Retinal pigment epithelial cell (primary cell): ENCODE results near the gene RUSF1.
"Not testable (repeated sequence)": the region's sequence is repeated elsewhere in the genome, so short reads cannot be mapped to it uniquely, and the experiment has no call there.

Source experiments
- DNase-seq: peaks from one replicate; pipeline ENCODE4 v3.0.0-alpha.2; 2010; ENCODE audit warnings: low read depth
- H3K4me3 ChIP-seq: 2 replicates; pipeline ENCODE4 v1.5.1; 2011; ENCODE audit warnings: mild to moderate bottlenecking, low read length, control low read depth, moderate library complexity
- CTCF ChIP-seq: conservative IDR thresholded peaks from 2 replicates; pipeline ENCODE4 v1.5.1; 2011; ENCODE audit warnings: low read depth, low read length, control low read depth, inconsistent platforms

Gene RUSF1

GRCh38 chr16:31513884-31514283 lies 5.7 kb upstream of the RUSF1 start:
- H3K4me3 ChIP-seq = no peak overlapping the region
- no peak for DNase-seq
- no peak for TF ChIP-seq CTCF

GRCh38 chr16:31513126-31513525 lies 4.9 kb upstream of the RUSF1 start:
- DNase-seq = peak; percentile 39
- TF ChIP-seq CTCF = no peak
- H3K4me3 ChIP-seq = no peak overlapping the region

GRCh38 chr16:31508706-31509195 lies 560 bp upstream of the RUSF1 start:
- TF ChIP-seq CTCF = no peak
- DNase-seq = no peak
- peak overlapping the region; percentile 94 for H3K4me3 ChIP-seq

DNA sequence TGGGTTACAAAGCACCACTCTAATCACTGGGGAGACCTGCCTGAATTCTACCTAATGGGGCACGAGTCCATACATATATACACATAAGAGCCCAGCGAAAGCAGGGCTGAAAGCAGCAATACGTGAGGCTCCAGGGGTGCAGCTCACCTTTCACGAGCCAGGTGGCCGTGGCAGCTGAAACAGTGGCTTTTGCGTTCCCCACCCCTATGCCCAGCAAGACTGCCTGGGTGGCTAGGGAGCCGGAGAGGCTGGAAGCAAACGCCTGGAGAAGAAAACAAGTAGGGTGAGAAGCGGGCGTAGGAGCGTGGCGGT lies 618 bp downstream of the RUSF1 start:
- DNase-seq = no peak
- peak overlapping the region; percentile 94 for H3K4me3 ChIP-seq
- TF ChIP-seq CTCF = no peak

DNA sequence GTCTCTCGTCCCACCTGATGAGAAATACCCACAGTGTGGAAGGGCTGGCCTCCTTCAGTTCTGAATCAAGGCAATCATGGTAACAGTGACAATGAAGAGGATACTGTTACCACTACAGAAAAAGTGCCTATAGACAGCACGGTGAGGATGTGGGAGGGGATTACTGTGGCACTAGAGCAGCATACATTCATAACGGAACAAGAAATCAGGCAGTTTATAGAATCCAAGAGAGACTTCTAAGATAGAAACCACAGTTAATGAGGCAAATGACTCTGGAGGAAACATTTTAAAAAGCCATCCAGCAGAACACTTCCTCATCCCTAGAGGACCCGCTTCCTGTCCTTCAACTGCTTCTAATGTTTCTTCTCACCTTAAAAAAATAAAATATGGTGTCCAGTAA lies 2.7 kb downstream of the RUSF1 start:
- no peak for TF ChIP-seq CTCF
- no peak for DNase-seq
- no peak overlapping the region for H3K4me3 ChIP-seq

- no peak for DNase-seq
- no peak overlapping the region for H3K4me3 ChIP-seq
- no peak for TF ChIP-seq CTCF
These were observed 4.0 kb downstream of the RUSF1 start for GRCh38 chr16:31504159-31504558.

- not testable (repeated sequence) for H3K4me3 ChIP-seq, DNase-seq
These were observed 4.6 kb downstream of the RUSF1 start for GRCh38 chr16:31503555-31503954.

GRCh38 chr16:31502981-31503380 lies 5.2 kb downstream of the RUSF1 start:
- no peak overlapping the region for H3K4me3 ChIP-seq
- DNase-seq = no peak
- TF ChIP-seq CTCF = no peak
